WTC11 (cell line): Measurements from ENCODE around the gene RNF224. TPM values are rescaled to one million over a fixed set of nuclear protein-coding genes. Genes with fewer than 3 reads are reported as not detected.

ENCODE experiments used
- ATF3 ChIP-seq: sonication (generic); formaldehyde crosslinking; conservative IDR thresholded peaks from 2 replicates; pipeline ENCODE4 v1.8.1; 2022; ENCODE audit warnings: mild to moderate bottlenecking, missing genetic modification reagents
- ATF6 ChIP-seq: sonication (generic); formaldehyde crosslinking; IDR thresholded peaks from 2 replicates; pipeline ENCODE4 v1.8.1; 2023; ENCODE audit warnings: mild to moderate bottlenecking, missing genetic modification reagents
- CTCF ChIP-seq: fragments of 200-600 bp; IDR thresholded peaks from 2 replicates; pipeline ENCODE4 v1.8.0; 2022; ENCODE audit warnings: antibody characterized with exemption
- E2F1 ChIP-seq: sonication (generic); formaldehyde crosslinking; IDR thresholded peaks from 2 replicates; pipeline ENCODE4 v1.8.0; 2022; ENCODE audit warnings: mild to moderate bottlenecking, missing genetic modification reagents
- ELF4 ChIP-seq: sonication (generic); formaldehyde crosslinking; IDR thresholded peaks from 2 replicates; pipeline ENCODE4 v1.8.1; 2022; ENCODE audit warnings: low read depth, mild to moderate bottlenecking, moderate library complexity, missing genetic modification reagents
- EMX1 ChIP-seq: fragments of 250-450 bp; sonication (Bioruptor Pico); IDR thresholded peaks from 2 replicates; pipeline ENCODE4 v1.8.0; 2021; ENCODE audit warnings: mild to moderate bottlenecking
- ERG ChIP-seq: fragments of 250-450 bp; sonication (Bioruptor Pico); IDR thresholded peaks from 2 replicates; pipeline ENCODE4 v1.8.0; 2021; ENCODE audit warnings: mild to moderate bottlenecking
- ESRRA ChIP-seq: sonication (generic); formaldehyde crosslinking; IDR thresholded peaks from 2 replicates; pipeline ENCODE4 v1.8.1; 2022; ENCODE audit warnings: mild to moderate bottlenecking, missing genetic modification reagents, borderline replicate concordance
- GRHL2 ChIP-seq: fragments of 250-450 bp; sonication (Bioruptor Pico); IDR thresholded peaks from 2 replicates; pipeline ENCODE4 v1.8.0; 2022; ENCODE audit warnings: mild to moderate bottlenecking, moderate library complexity; ENCODE audit not compliant: insufficient replicate concordance, severe bottlenecking
- GTF2I ChIP-seq: fragments of 250-450 bp; sonication (Bioruptor Pico); conservative IDR thresholded peaks from 2 replicates; pipeline ENCODE4 v1.4.0; 2021; ENCODE audit warnings: mild to moderate bottlenecking
- HMGA2 ChIP-seq: fragments of 250-450 bp; sonication (Bioruptor Pico); IDR thresholded peaks from 2 replicates; pipeline ENCODE4 v1.4.0; 2021; ENCODE audit warnings: mild to moderate bottlenecking, moderate library complexity
- JAZF1 ChIP-seq: fragments of 250-450 bp; sonication (Bioruptor Pico); IDR thresholded peaks from 2 replicates; pipeline ENCODE4 v1.9.0; 2021; ENCODE audit warnings: moderate library complexity, mild to moderate bottlenecking, inconsistent platforms
- JUN ChIP-seq: sonication (generic); formaldehyde crosslinking; IDR thresholded peaks from 2 replicates; pipeline ENCODE4 v1.8.0; 2023; ENCODE audit warnings: mild to moderate bottlenecking, missing genetic modification reagents
- MLX ChIP-seq: sonication (generic); formaldehyde crosslinking; IDR thresholded peaks from 2 replicates; pipeline ENCODE4 v1.8.1; 2023; ENCODE audit warnings: mild to moderate bottlenecking, missing genetic modification reagents, moderate library complexity
- NFATC4 ChIP-seq: fragments of 250-450 bp; sonication (Bioruptor Pico); IDR thresholded peaks from 2 replicates; pipeline ENCODE4 v1.9.0; 2021; ENCODE audit warnings: mild to moderate bottlenecking
- RORB ChIP-seq: fragments of 250-450 bp; sonication (Bioruptor Pico); IDR thresholded peaks from 2 replicates; pipeline ENCODE4 v1.9.0; 2021; ENCODE audit warnings: mild to moderate bottlenecking
- SMAD3 ChIP-seq: sonication (generic); formaldehyde crosslinking; IDR thresholded peaks from 2 replicates; pipeline ENCODE4 v1.8.0; 2022; ENCODE audit warnings: missing genetic modification reagents, mild to moderate bottlenecking, borderline replicate concordance
- SMAD4 ChIP-seq: sonication (generic); formaldehyde crosslinking; IDR thresholded peaks from 2 replicates; pipeline ENCODE4 v1.8.0; 2022; ENCODE audit warnings: mild to moderate bottlenecking, missing genetic modification reagents
- SOX15 ChIP-seq: fragments of 250-450 bp; sonication (Bioruptor Pico); IDR thresholded peaks from 2 replicates; pipeline ENCODE4 v1.9.0; 2021; ENCODE audit warnings: mild to moderate bottlenecking
- TCF7 ChIP-seq: sonication (generic); formaldehyde crosslinking; IDR thresholded peaks from 2 replicates; pipeline ENCODE4 v1.8.0; 2022; ENCODE audit warnings: mild to moderate bottlenecking, low read depth, missing genetic modification reagents, moderate library complexity
- ZBTB43 ChIP-seq: sonication (generic); formaldehyde crosslinking; IDR thresholded peaks from 2 replicates; pipeline ENCODE4 v1.8.1; 2023; ENCODE audit warnings: mild to moderate bottlenecking, missing genetic modification reagents
- ZNF138 ChIP-seq: sonication (generic); formaldehyde crosslinking; conservative IDR thresholded peaks from 2 replicates; pipeline ENCODE4 v1.8.1; 2022; ENCODE audit warnings: mild to moderate bottlenecking, moderate library complexity, missing genetic modification reagents
- ZNF317 ChIP-seq: sonication (generic); formaldehyde crosslinking; IDR thresholded peaks from 2 replicates; pipeline ENCODE4 v1.8.1; 2023; ENCODE audit warnings: low read depth, mild to moderate bottlenecking, moderate library complexity, missing genetic modification reagents, borderline replicate concordance
- ZNF396 ChIP-seq: fragments of 250-450 bp; sonication (Bioruptor Pico); IDR thresholded peaks from 2 replicates; pipeline ENCODE4 v1.8.0; 2021; ENCODE audit warnings: mild to moderate bottlenecking, moderate library complexity, borderline replicate concordance
- ZNF416 ChIP-seq: fragments of 250-450 bp; sonication (Bioruptor Pico); IDR thresholded peaks from 2 replicates; pipeline ENCODE4 v1.9.0; 2021; ENCODE audit warnings: mild to moderate bottlenecking, inconsistent platforms
- ZNF532 ChIP-seq: fragments of 250-450 bp; sonication (Bioruptor Pico); IDR thresholded peaks from 2 replicates; pipeline ENCODE4 v1.9.0; 2021; ENCODE audit warnings: mild to moderate bottlenecking, borderline replicate concordance
- total RNA-seq: library from RNA; stranded (reverse); gene quantifications from 3 replicates; pipeline ENCODE4 v1.2.3, GENCODE V29; 2021

Gene RNF224
- total RNA-seq, 1 experiment from 2014 or later = 0.59 TPM

GRCh38 chr9:137205126-137206069 is 21.9 kb upstream of the RNF224 start, which contains the start of the genes NDOR1 and TMEM203 (continued):
- peak; percentile 83; the same call in 1 of the 2 replicates for TF ChIP-seq ZBTB43 (CRISPR knock-in tag)
- no peak for TF ChIP-seq MLX (CRISPR knock-in tag)
- TF ChIP-seq HMGA2 (CRISPR knock-in tag) = no peak
- TF ChIP-seq EMX1 (CRISPR knock-in tag) = no peak
- no peak for TF ChIP-seq TCF7 (CRISPR knock-in tag)
- no peak for TF ChIP-seq ZNF532 (CRISPR knock-in tag)
- no peak for TF ChIP-seq CTCF
- TF ChIP-seq JUN (CRISPR knock-in tag) = no peak; the same call in 1 of the 2 replicates
- TF ChIP-seq ZNF396 (CRISPR knock-in tag) = no peak
- TF ChIP-seq ZNF138 = no peak
- no peak for TF ChIP-seq E2F1
- no peak for TF ChIP-seq SOX15
- no peak for TF ChIP-seq ZNF416 (CRISPR knock-in tag)
- TF ChIP-seq ERG (CRISPR knock-in tag) = no peak
- TF ChIP-seq GTF2I (CRISPR knock-in tag) = no peak
- TF ChIP-seq ATF6 (CRISPR knock-in tag) = no peak
- TF ChIP-seq ELF4 (CRISPR knock-in tag) = no peak
- TF ChIP-seq JAZF1 = no peak
- no peak for TF ChIP-seq ATF3 (CRISPR knock-in tag)
- TF ChIP-seq ZNF317 (CRISPR knock-in tag) = no peak
- TF ChIP-seq NFATC4 = no peak
- no peak for TF ChIP-seq SMAD3 (CRISPR knock-in tag)
- no peak for TF ChIP-seq GRHL2 (CRISPR knock-in tag)
- no peak for TF ChIP-seq SMAD4 (CRISPR knock-in tag)
- TF ChIP-seq ESRRA = no peak
- no peak for TF ChIP-seq RORB (CRISPR knock-in tag)
